Cardiac ventricle fibroblast (primary cell): Measurements from ENCODE around the gene NDUFB2. TPM values are rescaled to one million over a fixed set of nuclear protein-coding genes. Genes with fewer than 3 reads are reported as not detected.

Experiments
- total RNA-seq: library from RNA; depleted of rRNA; stranded (reverse); fragments of >200 nt; gene quantifications from 2 replicates; pipeline ENCODE4 v1.2.3, GENCODE V29; 2015

The NDUFB2 gene
- 354 and 371 TPM in 2 replicates for total RNA-seq

GRCh38 chr7:140696680-140697446 lies at the start of gene NDUFB2:
Gene NDUFB2, plus strand, starts transcription at chr7:140696708. Its CDS starts 37 bp downstream, at chr7:140696745.

GRCh38 chr7:140672382-140673062 lies 24.0 kb upstream of the NDUFB2 start, which contains the start of gene ADCK2:
Gene ADCK2, plus strand, starts transcription at chr7:140672945. Its CDS starts 386 bp downstream, at chr7:140673331.

Other genes starting within 250 kb of the NDUFB2 start
- gene MKRN1, start 217.2 kb upstream of the NDUFB2 start, total RNA-seq: 42.8 and 58.3 TPM in 2 replicates
- 3.2 and 3.7 TPM in 2 replicates for gene DENND2A, start 55.9 kb upstream of the NDUFB2 start, total RNA-seq
- 10.5 and 14.0 TPM in 2 replicates for gene ADCK2, start 23.8 kb upstream of the NDUFB2 start, total RNA-seq
- gene BRAF, start 228.2 kb downstream of the NDUFB2 start, total RNA-seq: 8.2 and 16.4 TPM in 2 replicates